ENCODE data around the gene FUT1.

Gene FUT1

DNA sequence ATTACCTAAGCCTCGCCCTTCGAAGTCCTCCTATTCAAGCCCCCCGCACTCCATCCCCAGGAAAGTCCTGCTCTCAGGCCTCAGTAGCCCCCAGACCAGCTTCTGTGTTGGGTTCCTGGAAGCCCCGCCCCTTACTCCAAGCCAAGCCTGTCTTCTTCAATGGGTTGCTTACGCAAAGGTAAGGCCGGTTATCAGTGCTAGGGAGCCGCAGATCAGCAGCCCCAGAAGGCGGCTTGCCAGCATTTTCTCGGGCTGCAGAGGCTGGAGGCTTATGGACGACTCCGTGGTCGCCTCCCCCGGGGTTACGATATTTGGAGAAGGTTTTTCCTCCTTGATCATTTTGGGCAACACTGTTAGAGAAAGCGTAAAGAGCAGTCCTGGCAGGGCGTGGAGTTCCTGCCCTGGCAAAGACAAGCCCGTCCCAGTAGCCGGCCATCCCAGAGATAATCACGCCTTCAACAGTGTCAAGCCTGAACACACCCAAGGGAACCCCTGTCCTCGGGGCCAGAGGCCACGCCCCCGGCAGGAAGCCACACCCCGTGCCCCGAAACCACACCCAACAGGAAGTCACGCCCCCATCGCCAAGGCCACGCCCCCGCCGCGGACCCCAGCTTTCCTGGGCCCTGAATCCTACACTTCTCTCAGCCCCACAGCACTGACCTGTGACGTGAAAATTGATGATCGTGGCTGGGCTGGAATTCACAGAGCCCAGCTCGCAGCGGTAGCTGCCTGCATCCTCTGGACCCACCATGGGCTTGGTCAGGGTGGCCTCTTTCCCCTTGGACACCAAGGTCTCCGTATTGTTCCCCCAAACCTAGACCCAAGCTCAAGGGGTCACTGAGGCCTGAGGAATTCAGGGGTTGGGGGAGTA is 11.1 kb downstream of the FUT1 start:
- peak; percentile 46 for DNase-seq (ENCODE audit: low spot score)

GRCh38 chr19:48740164-48740972 is 12.1 kb downstream of the FUT1 start, which contains the start of gene RASIP1:
Gene RASIP1 (minus strand): TSS chr19:48740610. CDS start chr19:48740282, 328 bp downstream.
- no peak for DNase-seq (ENCODE audit: low spot score)

DNA sequence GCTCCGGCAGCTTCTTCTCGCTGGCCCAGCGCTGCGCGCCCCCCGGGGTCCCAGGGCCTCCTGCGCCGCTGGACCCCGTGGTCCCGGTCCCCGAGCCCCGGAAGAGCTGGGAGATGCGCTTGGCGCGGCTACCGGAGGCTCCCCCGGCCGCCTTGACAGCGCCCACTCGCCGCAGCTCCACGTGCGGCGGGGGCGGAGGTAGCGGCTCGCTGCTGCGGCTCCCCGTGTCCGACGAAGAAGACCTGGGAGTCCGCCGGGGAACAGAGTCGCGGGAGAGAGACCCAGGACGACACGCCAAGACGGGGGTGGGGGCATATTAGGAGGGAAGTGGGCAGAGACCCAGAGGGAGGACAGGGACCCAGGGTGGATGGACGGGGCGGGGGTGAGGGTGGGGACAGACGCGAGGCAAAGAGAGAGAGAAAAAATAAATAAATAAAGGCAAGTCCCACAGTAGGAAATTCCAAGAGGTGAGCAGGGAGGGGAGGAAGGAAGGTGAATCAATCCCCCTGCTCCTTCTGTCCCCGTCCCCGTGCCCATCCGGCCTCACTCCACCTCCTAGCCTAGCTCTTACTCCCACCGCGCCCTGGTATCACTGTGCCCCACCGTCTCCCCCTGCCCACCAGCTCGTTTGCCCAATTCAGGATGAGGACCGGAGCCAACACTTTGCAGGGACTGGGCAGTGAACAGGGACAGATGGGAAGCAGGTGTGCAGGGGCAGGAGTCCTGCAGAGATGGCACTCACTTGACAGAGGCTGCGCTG is 12.9 kb downstream of the FUT1 start:
- DNase-seq (ENCODE audit: low spot score) = no peak

DNA sequence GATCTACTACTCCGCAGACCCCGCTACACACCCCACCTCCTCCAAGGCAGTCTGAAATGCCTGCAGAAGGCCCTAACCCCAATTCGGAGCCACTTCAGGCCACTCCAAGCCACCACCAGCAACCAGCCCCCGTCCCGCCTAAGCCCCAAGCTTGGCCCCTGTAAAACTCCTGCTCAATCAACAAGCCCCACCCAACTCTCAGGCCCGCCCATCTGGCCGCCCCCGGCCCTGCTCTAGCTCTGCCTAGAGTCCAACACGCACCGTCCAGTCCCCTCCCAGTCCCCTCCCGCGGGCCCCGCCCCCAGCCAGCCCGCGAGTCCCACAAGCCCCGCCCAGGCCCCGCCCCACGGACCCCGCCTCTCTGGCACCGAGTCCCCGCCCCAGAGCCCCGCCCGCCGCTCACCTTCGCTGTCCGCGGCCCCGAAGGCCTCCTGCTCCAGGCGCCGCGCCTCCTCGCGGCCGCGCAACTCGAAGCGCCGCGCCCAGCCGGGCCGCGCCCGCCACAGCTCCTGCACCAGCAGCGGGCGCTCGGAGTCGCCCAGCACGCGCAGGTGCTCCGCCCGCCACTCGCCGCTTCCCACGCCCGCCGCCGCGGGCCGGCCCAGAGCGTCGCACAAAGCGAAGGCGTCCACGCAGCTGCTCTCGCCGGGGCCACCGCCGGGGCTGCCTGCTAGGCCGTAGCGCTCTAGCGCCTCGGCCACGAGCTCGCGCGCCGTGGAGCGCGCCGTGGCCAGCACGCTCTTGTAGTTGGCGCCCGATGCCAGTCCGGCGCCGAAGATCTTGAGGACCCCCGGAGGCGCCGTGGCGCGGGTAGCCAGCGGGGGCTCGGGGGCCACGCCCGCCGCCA is 13.7 kb downstream of the FUT1 start:
- DNase-seq (ENCODE audit: low spot score) = peak; percentile 93

- no peak for DNase-seq (ENCODE audit: low spot score)
Observed at GRCh38 chr19:48737360-48737998, 15.0 kb downstream of the FUT1 start.

GRCh38 chr19:48735031-48735615 is 17.3 kb downstream of the FUT1 start:
- DNase-seq (ENCODE audit: low spot score) = no peak

DNA sequence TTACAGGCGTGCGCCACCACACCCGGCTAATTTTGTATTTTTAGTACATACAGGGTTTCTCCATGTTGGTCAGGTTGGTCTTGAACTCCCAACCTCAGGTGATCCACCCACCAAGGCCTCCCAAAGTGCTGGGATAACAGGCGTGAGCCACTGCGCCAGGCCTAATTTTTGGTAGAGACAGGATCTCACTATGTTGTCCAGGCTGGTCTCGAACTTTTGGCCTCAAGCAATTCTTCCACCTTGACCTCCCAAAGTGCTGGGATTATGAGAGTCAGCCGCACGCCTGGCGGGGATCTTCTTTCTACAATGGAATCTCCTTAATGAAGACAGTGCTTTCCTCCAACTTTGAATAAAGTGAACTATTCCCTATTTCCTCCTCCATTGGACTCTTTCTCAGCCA is 17.8 kb downstream of the FUT1 start:
- DNase-seq (ENCODE audit: low spot score) = no peak

- DNase-seq (ENCODE audit: low spot score) = no peak
Observed at GRCh38 chr19:48731452-48731851, 21.0 kb downstream of the FUT1 start.

GRCh38 chr19:48728911-48729664 is 23.4 kb downstream of the FUT1 start:
- no peak for DNase-seq (ENCODE audit: low spot score)

GRCh38 chr19:48726556-48726955 is 25.9 kb downstream of the FUT1 start:
- no peak for DNase-seq (ENCODE audit: low spot score)

GRCh38 chr19:48724796-48725753 is 27.4 kb downstream of the FUT1 start:
- peak; percentile 30 for DNase-seq (ENCODE audit: low spot score)

GRCh38 chr19:48722196-48722708 is 30.2 kb downstream of the FUT1 start:
- DNase-seq (ENCODE audit: low spot score) = no peak

DNA sequence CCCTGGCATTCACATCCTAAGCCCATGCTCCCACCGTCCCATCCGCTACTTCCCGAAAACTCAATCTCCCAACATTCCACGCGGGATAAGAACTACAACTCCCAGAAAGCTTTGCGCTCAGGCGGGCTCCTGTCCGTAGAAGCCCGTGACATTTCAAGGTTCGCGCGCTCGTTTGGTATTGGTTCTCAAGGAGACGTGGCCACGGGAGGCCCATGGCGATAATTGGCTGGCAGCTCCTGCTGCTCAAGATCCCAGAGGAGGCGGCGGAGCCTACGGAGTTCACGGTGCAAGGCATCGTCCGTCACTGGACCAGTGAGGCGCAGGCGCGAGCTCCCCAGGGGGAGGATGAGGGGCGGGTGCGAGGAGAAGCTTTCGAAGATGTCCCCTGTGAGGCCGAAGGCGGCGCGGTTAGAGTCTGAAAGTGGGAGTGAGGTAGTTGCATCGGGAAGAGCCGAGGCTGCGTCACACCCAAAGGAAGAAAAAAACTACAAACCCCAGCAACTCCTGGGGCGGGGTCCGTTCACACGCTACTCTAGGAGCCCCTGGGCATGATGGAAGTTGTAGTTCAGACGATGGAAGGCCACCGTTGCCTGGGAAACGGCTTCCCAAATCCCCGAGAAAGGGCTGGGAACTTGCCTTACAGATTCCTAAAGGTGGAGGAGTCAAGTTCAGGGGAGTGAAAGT is 31.7 kb downstream of the FUT1 start:
- DNase-seq (ENCODE audit: low spot score) = peak; percentile 98

GRCh38 chr19:48720251-48720612 is 32.2 kb downstream of the FUT1 start:
- DNase-seq (ENCODE audit: low spot score) = no peak

- DNase-seq (ENCODE audit: low spot score) = no peak
Observed at GRCh38 chr19:48719263-48720171, 32.9 kb downstream of the FUT1 start, which contains the start of gene MAMSTR. Gene MAMSTR (minus strand): TSS chr19:48719725. CDS start chr19:48719031, 694 bp downstream.

GRCh38 chr19:48718711-48719231 is 33.7 kb downstream of the FUT1 start:
- no peak for DNase-seq (ENCODE audit: low spot score)

Measured in LoVo (cell line).